ENCODE data around the gene PLPP6.
A peak's percentile ranks its signal among the peaks of the same experiment; 100 is the strongest.

Gene PLPP6

DNA sequence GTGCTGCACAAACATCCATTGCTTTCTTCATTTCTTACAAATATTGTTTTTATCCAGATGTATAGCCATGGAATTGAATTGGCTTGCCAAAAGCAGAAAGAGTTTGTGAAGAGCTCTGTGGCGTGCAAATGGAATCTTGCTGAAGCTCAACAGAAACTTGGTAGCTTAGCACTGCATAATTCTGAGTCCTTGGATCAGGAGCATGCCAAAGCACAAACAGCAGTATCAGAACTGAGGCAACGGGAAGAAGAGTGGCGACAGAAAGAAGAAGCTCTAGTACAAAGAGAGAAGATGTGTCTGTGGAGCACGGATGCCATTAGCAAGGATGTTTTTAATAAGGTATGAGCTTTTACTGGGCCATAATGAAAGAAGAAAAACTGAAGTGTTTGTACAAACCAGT lies 22.7 kb downstream of the PLPP6 start:
- Histone ChIP-seq H3K27me3 (ENCODE audit: insufficient read depth, low read depth) (no peaks in the 10 kb centered on the region), H3K4me3 (IDR thresholded peaks at IDR 0.05; ENCODE audit: insufficient read depth, low read depth, low read length) (no peak overlapping the region), H4K20me1 (ENCODE audit: insufficient read depth) (no peaks in the 10 kb centered on the region), H3K4me2 (no peak overlapping the region), H3K36me3 (ENCODE audit: insufficient read depth) (0 out of 2 replicates have a peak, but pooled peaks cover 4% of the 10 kb centered on the region), H3K79me2 (ENCODE audit: insufficient read depth, low read depth) (peaks cover 47% of the 10 kb centered on the region), H3K4me1 (ENCODE audit: low read depth, poor library complexity, severe bottlenecking) (peaks cover 30% of the 10 kb centered on the region), H2AFZ (ENCODE audit: low read depth) (no peak overlapping the region), H3K9ac (no peak overlapping the region), H3K27ac (no peak overlapping the region)
- TF ChIP-seq, protein P1, sequence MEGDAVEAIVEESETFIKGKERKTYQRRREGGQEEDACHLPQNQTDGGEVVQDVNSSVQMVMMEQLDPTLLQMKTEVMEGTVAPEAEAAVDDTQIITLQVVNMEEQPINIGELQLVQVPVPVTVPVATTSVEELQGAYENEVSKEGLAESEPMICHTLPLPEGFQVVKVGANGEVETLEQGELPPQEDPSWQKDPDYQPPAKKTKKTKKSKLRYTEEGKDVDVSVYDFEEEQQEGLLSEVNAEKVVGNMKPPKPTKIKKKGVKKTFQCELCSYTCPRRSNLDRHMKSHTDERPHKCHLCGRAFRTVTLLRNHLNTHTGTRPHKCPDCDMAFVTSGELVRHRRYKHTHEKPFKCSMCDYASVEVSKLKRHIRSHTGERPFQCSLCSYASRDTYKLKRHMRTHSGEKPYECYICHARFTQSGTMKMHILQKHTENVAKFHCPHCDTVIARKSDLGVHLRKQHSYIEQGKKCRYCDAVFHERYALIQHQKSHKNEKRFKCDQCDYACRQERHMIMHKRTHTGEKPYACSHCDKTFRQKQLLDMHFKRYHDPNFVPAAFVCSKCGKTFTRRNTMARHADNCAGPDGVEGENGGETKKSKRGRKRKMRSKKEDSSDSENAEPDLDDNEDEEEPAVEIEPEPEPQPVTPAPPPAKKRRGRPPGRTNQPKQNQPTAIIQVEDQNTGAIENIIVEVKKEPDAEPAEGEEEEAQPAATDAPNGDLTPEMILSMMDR (conservative IDR thresholded peaks at IDR 0.05; ENCODE audit: low read depth, low read length), result no peak

- H3K27me3 ChIP-seq (ENCODE audit: insufficient read depth, low read depth), result no peaks in the 10 kb centered on the region
- H3K79me2 ChIP-seq (ENCODE audit: insufficient read depth, low read depth), result peaks cover 37% of the 10 kb centered on the region
- H3K36me3 ChIP-seq (ENCODE audit: insufficient read depth), result 0 out of 2 replicates have a peak, but pooled peaks cover 4% of the 10 kb centered on the region
- H4K20me1 ChIP-seq (ENCODE audit: insufficient read depth), result no peaks in the 10 kb centered on the region
- peaks cover 39% of the 10 kb centered on the region for H3K4me1 ChIP-seq (ENCODE audit: low read depth, poor library complexity, severe bottlenecking)
- no peak overlapping the region for H3K4me2 ChIP-seq
- no peak overlapping the region for H3K4me3 ChIP-seq (IDR thresholded peaks at IDR 0.05; ENCODE audit: insufficient read depth, low read depth, low read length)
- H3K27ac ChIP-seq, result no peak overlapping the region
- TF ChIP-seq, protein P1 (conservative IDR thresholded peaks at IDR 0.05; ENCODE audit: low read depth, low read length), result no peak
- H2AFZ ChIP-seq (ENCODE audit: low read depth), result no peak overlapping the region
- no peak overlapping the region for H3K9ac ChIP-seq
Observed at GRCh38 chr9:4686112-4686511, 24.0 kb downstream of the PLPP6 start.

DNA sequence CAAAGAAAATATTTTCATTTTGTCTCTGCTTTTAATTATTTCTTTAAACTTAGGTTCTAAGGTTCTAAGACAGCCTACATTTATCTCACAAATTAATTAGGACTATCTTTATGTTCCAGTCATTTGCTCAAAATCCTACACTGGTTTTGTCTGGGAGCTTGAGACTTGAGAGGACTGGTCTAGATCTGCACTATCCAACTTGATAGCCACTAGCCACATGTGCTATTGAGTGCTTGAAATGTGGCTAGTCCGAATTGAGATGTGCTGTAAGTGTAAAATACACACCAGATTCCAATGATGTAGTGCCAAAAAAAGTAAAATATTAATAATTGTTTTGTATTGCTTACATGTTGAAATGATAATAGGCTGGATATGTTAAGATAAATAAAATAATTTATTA lies 24.5 kb downstream of the PLPP6 start:
- H3K9ac ChIP-seq, result no peak overlapping the region

DNA sequence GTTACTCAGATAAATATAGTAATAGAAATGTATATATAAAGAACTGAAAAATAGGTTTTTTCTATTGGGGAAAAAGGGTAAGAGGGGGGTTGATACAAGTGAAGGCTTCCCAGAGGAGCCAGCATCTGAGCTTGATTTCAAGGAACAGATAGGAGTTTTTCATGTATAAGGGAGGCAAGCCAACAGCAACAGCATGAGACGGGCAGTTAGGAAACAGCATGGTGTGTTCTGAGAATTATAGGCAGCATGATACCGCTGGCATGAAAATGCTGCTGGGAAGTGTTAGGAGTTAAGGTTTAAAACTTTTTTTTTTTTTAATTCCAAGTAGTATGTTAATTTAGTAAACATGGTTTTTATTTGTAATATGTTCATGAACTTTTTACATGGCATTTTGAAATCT lies 26.9 kb downstream of the PLPP6 start:
- H3K27me3 ChIP-seq (ENCODE audit: insufficient read depth, low read depth), result no peaks in the 10 kb centered on the region
- H3K9ac ChIP-seq, result no peak overlapping the region
- 0 out of 2 replicates have a peak, but pooled peaks cover 4% of the 10 kb centered on the region for H3K36me3 ChIP-seq (ENCODE audit: insufficient read depth)
- H2AFZ ChIP-seq (ENCODE audit: low read depth), result no peak overlapping the region
- peaks cover 22% of the 10 kb centered on the region; the same call in 1 of the 2 replicates for H3K79me2 ChIP-seq (ENCODE audit: insufficient read depth, low read depth)
- H3K4me3 ChIP-seq (IDR thresholded peaks at IDR 0.05; ENCODE audit: insufficient read depth, low read depth, low read length), result no peak overlapping the region
- H4K20me1 ChIP-seq (ENCODE audit: insufficient read depth), result no peaks in the 10 kb centered on the region
- H3K4me2 ChIP-seq, result peak overlapping the region; percentile 46
- H3K4me1 ChIP-seq (ENCODE audit: low read depth, poor library complexity, severe bottlenecking), result peaks cover 36% of the 10 kb centered on the region
- TF ChIP-seq, protein P1 (conservative IDR thresholded peaks at IDR 0.05; ENCODE audit: low read depth, low read length), result no peak
- peak overlapping the region; percentile 53; the same call in 1 of the 2 replicates for H3K27ac ChIP-seq

More for the DNA sequence above, 24.5 kb downstream of the PLPP6 start:
- H4K20me1 ChIP-seq (ENCODE audit: insufficient read depth), result no peaks in the 10 kb centered on the region
- H3K27ac ChIP-seq, result no peak overlapping the region
- H3K4me2 ChIP-seq, result no peak overlapping the region
- H2AFZ ChIP-seq (ENCODE audit: low read depth), result no peak overlapping the region
- no peak overlapping the region for H3K4me3 ChIP-seq (IDR thresholded peaks at IDR 0.05; ENCODE audit: insufficient read depth, low read depth, low read length)
- no peaks in the 10 kb centered on the region for H3K27me3 ChIP-seq (ENCODE audit: insufficient read depth, low read depth)
- TF ChIP-seq, protein P1 (conservative IDR thresholded peaks at IDR 0.05; ENCODE audit: low read depth, low read length), result no peak
- peaks cover 36% of the 10 kb centered on the region for H3K79me2 ChIP-seq (ENCODE audit: insufficient read depth, low read depth)
- H3K4me1 ChIP-seq (ENCODE audit: low read depth, poor library complexity, severe bottlenecking), result peaks cover 36% of the 10 kb centered on the region
- H3K36me3 ChIP-seq (ENCODE audit: insufficient read depth), result 0 out of 2 replicates have a peak, but pooled peaks cover 4% of the 10 kb centered on the region
